SW480 (cell line): Measurements from ENCODE around the gene CHID1.
A peak's percentile ranks its signal among the peaks of the same experiment; 100 is the strongest.

ENCODE experiments used
- DNase-seq: peaks from one replicate; pipeline ENCODE4 v3.0.0-alpha.2; 2016; ENCODE audit warnings: low spot score

CHID1 gene

GRCh38 chr11:836274-836673 lies 74.3 kb downstream of the CHID1 start:
- no peak for DNase-seq

- peak; percentile 90 for DNase-seq
Measured at GRCh38 chr11:834371-835316, 76.0 kb downstream of the CHID1 start.

- no peak for DNase-seq
Measured at GRCh38 chr11:833849-834311, 76.7 kb downstream of the CHID1 start.

- no peak for DNase-seq
Measured at GRCh38 chr11:833114-833791, 77.4 kb downstream of the CHID1 start.

GRCh38 chr11:832529-833113 lies 78.0 kb downstream of the CHID1 start, which contains the start of gene CD151:
TSS of gene CD151 (plus strand) at chr11:832952. CDS start at chr11:836070, 3,118 bp downstream.
- DNase-seq, result peak; percentile 60

- no peak for DNase-seq
Measured at GRCh38 chr11:831961-832528, 78.6 kb downstream of the CHID1 start.

GRCh38 chr11:831118-831864 lies 79.3 kb downstream of the CHID1 start:
- DNase-seq, result no peak

GRCh38 chr11:830295-831117 lies 80.1 kb downstream of the CHID1 start:
- DNase-seq, result peak; percentile 77

GRCh38 chr11:829847-830294 lies 80.7 kb downstream of the CHID1 start:
- DNase-seq, result no peak

GRCh38 chr11:829176-829846 lies 81.3 kb downstream of the CHID1 start:
- no peak for DNase-seq

GRCh38 chr11:828506-829175 lies 82.0 kb downstream of the CHID1 start:
- no peak for DNase-seq

GRCh38 chr11:827897-828192 lies 82.8 kb downstream of the CHID1 start, which contains the start of gene CRACR2B:
TSS of gene CRACR2B (plus strand) at chr11:827919. CDS start at chr11:828608, 689 bp downstream.
- DNase-seq, result no peak

- peak; percentile 60 for DNase-seq
Measured at GRCh38 chr11:827146-827896, 83.3 kb downstream of the CHID1 start.

- DNase-seq, result no peak
Measured at GRCh38 chr11:826836-827145, 83.8 kb downstream of the CHID1 start.

GRCh38 chr11:826227-826621 lies 84.4 kb downstream of the CHID1 start:
- DNase-seq, result no peak

- no peak for DNase-seq
Measured at GRCh38 chr11:825366-826226, 85.0 kb downstream of the CHID1 start.

GRCh38 chr11:824942-825341 lies 85.7 kb downstream of the CHID1 start:
- DNase-seq, result no peak

- DNase-seq, result no peak
Measured at GRCh38 chr11:824292-824880, 86.2 kb downstream of the CHID1 start.
